GM12873 (cell line): ENCODE results near the gene MAP3K10.

Experiments used
- TF ChIP-seq, protein P1 (sequence below): IDR thresholded peaks from 2 replicates; pipeline ENCODE4 v1.5.1; 2012; ENCODE audit warnings: low read depth, mild to moderate bottlenecking, moderate library complexity, low read length, control low read depth; ENCODE audit not compliant: insufficient read depth; ENCODE audit errors: missing control alignments

MAP3K10 gene

DNA sequence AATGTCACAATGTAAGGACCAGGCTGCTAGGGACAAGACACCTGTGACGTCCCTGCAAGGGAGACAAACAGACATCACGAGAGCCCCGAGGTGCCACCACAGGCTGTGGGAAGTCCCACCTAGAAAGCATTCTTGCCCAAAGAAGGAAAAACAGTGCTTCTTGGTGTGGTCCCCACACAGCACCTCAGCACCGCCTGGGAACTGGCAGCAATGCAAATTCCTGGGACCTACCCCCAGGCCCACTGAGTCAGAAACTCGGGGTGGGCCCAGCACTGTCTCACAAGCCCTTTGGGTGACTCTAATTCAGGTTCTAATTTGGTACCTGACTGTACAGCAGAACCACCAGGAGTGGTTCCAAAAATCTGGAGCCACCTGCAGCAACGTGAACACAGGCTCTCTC, 49.1 kb downstream of the MAP3K10 start:
- TF ChIP-seq, protein P1, sequence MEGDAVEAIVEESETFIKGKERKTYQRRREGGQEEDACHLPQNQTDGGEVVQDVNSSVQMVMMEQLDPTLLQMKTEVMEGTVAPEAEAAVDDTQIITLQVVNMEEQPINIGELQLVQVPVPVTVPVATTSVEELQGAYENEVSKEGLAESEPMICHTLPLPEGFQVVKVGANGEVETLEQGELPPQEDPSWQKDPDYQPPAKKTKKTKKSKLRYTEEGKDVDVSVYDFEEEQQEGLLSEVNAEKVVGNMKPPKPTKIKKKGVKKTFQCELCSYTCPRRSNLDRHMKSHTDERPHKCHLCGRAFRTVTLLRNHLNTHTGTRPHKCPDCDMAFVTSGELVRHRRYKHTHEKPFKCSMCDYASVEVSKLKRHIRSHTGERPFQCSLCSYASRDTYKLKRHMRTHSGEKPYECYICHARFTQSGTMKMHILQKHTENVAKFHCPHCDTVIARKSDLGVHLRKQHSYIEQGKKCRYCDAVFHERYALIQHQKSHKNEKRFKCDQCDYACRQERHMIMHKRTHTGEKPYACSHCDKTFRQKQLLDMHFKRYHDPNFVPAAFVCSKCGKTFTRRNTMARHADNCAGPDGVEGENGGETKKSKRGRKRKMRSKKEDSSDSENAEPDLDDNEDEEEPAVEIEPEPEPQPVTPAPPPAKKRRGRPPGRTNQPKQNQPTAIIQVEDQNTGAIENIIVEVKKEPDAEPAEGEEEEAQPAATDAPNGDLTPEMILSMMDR: no peak

DNA sequence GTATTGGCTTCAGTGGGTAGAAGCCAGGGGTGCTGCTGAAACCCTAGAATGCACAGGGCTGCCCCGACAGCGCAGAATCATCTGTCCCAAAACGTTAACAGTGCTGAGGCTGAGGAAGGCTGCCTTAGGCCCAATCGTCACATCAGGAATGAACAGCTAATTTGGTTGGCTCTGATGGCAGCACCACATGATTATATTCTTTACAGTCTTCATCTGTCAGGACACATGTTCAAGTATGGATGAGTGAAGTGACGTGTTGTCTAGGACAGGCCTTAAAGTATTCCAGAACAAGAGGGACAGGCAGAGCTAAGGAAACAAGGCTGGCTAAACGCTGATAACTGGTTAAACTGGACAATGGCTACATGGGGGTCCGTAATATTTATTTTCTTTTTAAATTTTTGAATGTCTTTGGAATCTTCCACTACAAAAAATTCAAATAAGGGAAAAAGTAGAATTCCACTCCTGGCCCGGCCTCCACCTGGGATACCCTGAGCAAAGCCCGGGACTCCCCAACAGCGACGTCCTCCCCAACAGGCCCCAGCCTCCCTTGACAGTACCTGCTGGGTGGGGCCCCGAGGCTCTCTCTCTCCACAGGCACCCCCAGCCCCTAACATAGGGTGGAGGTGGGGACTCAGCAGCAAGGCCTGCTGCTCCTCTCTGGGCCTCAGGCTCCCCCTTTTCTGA, 50.0 kb downstream of the MAP3K10 start:
- TF ChIP-seq, protein P1: no peak

DNA sequence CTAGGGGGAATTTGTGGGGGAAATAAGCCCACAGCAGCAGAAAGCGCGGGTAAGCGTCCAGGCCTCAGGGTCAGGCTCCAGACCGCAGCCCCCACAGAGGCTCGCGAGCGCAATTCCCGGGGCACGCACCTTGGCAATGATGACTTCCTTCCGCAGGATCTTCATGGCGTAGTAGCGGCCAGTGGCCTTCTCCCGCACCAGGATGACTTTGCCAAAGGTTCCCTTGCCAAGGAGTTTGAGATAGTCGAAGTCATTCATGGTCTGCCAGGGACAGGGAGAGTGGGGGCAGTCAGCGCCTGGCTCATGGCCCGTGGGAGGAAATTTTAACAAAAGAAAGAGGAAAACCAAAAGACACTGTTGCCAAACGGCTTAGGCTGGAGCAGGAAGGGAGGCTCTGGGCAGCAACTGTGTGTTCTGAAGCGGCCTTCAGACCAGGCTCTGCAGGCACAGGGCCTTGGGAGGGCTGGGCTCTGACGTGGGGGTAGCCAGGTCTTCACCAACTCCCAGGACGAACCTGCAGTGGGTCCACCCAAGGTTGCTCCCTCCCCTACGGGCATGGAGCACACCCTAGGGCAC, 50.7 kb downstream of the MAP3K10 start:
- TF ChIP-seq, protein P1: no peak

DNA sequence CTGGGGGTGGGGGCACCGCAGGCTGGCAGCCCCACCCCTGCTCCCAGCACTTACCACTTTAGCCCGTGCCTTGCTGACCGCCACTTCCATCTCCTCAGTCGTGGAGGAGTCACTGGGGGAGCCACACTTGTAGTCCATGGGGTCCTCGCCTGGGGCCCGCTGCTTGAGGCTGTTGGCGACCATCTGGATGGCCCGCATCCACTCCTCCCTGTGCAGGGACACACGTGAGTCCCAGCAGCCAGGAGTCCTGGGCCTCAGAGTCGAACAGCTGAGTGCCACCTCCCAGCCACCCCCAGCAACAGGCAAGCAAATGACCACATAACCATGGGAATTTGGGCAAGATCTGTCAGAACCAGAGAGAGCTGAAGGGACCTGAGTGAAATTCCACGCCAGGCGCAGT, 51.3 kb downstream of the MAP3K10 start:
- TF ChIP-seq, protein P1: no peak

DNA sequence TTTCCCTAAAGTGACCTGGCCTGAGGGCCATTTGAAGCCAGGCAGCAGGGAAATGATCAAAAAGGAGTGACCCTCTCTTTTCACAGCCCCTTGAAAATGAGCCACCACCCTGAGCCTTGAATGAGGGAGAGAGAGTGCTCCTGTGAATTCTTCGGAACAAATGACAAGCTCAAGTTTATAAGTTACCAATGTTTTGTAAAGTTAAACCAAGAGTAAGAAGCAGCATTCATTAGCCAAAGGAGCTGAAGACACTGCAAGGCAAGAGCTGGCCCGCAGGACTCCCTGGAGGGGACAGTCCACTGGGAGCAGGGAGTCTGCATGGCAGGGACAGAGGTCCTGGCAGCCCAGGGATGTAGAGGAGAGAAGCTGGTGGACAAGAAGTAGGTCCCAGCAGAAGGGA, 52.0 kb downstream of the MAP3K10 start:
- TF ChIP-seq, protein P1: no peak

DNA sequence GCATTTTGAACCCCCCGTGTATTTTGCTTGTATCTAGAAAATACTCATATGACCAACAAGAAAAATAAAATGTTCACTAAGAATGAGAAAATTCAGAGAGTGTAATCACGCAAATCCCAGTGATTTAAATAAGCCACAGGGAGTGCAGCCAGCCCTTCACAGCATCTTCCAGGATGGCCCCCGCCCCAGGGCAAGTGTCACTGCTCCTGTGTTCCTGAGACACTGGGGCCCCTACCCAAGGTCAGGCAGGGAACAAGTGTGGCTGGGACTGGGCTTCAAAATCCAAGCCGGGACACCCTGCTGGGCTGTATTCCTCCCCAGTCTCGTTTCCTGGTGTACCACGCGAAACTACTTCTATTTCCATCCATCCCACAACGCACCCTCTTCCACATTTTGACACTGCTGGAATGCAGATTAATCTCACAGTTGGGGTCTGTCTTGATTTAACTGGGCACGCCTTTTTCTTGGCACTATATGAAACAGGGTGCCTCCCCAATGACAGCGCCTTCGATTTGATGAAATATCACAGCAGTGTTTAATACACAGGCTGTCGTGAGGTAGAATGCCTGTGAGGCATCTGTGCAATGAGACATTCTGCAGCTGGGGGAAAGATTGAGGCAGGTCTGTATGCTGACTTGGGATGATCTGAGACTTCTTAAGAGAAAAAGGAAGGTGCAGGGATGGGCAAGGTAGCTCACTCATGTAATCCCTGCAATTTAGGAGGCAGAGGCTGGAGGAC, 53.5 kb downstream of the MAP3K10 start:
- TF ChIP-seq, protein P1: no peak

DNA sequence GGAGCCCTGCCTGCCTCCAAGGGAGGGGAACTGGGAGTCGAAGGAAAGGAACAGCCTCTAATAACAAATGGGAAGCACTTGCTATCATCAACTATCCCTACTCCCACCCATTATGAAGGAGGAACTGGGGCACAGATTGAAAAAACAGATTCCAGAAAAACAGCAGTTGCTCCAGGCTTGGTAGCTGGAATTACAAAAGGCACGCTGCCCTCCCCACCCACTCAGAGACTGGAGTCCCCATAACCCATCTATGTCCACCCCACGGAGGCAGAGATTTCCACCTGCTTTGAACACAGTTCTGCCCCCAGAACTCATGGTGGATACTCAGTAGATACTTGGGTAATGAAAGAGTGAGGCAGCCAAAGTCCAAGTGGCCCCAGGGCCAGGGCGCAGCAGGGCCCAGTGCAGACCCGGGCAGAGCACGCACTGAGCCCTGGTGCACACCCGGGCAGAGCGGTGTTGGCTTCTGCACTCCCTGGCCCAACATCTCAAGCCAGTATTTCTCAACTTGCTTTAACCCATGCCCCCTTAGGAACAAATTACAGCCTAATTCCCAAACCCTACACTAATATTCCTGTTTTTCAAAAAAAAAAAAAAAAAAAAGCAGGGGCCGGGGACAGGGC, 54.4 kb downstream of the MAP3K10 start:
- TF ChIP-seq, protein P1: no peak
